HT-29 (cell line): ENCODE measurements around the gene SPECC1L. TPM values are rescaled to one million over a fixed set of nuclear protein-coding genes. Genes with fewer than 3 reads are reported as not detected.
A peak's percentile ranks its signal among the peaks of the same experiment; 100 is the strongest.
"Not testable (repeated sequence)": the region's sequence is repeated elsewhere in the genome, so short reads cannot be mapped to it uniquely, and the experiment has no call there.

Experiments used
- DNase-seq: peaks from one replicate; pipeline ENCODE4 v3.0.0-alpha.2; 2015; ENCODE audit warnings: low spot score
- total RNA-seq: library from RNA; depleted of rRNA; stranded (reverse); fragments of >200 nt; shearing (Covaris generic); gene quantifications from 2 replicates; pipeline ENCODE4 v1.2.3, GENCODE V29; 2014

SPECC1L gene
- total RNA-seq, 1 experiment from 2014 or later, result 9.5 TPM

DNA sequence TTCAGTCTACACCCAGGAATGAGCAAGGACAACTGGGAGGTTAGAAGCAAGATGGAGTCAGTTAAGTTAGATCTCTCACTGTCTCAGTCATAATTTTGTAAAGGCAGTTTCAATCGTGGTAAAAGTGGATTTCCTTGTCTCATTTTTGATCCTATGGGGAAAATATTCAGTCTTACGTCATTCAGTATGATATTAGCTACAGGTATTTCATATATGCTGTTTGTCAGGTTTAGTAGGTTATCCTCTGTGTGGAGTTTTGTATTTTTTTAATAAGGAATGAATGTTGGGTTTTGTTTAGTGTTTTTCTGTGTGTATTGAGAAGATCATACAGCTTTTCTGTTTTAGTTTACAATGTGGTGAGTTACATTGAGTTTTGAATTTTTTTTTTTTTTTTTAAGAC is 11.8 kb downstream of the SPECC1L start:
- no peak for DNase-seq

GRCh38 chr22:24284747-24285203 is 14.1 kb downstream of the SPECC1L start:
- DNase-seq, result no peak

DNA sequence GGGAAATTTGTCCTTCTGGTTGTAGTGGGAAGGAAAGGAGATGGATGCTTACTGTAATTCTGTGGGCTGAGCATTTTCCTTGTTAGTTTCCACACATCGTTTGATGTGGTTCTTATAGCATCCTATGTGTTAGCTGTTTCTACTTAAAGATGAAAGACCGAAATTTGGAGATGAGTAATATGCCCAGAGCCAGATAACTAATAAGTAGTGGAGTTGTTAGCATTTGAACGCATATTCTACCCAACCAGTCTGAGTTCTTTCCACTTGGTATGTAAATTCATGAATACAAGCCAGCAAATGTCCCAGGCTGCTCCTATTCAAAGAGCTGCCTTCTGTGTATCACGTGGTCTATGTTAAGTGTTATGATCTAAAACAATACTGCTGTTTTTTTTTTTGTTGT is 14.6 kb downstream of the SPECC1L start:
- DNase-seq, result no peak

DNA sequence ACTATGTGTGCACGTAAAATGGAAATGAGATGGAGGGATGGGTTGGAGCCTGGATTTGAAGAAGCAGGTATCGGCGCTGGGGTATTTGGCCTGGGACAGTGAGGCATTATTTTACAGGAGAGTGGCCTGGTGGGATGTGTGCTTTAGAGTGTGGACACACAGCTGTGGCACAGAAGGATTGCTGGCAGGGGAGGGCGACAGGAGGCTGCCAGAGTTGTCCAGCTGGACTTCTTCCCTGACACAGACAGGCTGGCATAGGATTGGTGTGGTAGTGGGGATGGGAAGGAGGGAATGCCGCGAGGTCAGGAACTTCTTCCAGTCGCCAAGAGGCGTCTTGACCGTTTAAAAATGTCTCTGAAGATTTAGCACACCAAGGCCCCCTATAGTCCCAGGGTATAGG is 16.6 kb downstream of the SPECC1L start:
- not testable (repeated sequence) for DNase-seq

DNA sequence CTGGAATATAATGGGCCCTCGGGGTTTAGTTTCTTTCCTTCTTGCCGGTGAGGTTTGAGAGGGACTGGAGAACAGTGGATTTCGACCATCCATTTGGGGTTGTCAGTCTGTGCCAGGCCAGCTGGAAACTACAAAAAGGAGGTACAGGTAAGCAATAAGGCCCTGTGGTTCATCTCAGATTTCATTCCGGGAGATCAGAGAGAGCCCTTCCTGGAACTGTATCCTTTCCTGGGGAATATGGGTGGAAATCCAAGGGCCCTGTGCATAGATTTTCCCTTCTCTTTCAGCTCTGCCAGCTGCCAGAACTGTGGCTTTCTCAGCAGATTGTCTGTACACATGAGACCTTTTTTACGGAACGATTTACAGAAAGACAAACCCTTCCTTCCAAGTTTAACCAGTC is 17.2 kb downstream of the SPECC1L start:
- not testable (repeated sequence) for DNase-seq

GRCh38 chr22:24289114-24289513 is 18.5 kb downstream of the SPECC1L start:
- no peak for DNase-seq

DNA sequence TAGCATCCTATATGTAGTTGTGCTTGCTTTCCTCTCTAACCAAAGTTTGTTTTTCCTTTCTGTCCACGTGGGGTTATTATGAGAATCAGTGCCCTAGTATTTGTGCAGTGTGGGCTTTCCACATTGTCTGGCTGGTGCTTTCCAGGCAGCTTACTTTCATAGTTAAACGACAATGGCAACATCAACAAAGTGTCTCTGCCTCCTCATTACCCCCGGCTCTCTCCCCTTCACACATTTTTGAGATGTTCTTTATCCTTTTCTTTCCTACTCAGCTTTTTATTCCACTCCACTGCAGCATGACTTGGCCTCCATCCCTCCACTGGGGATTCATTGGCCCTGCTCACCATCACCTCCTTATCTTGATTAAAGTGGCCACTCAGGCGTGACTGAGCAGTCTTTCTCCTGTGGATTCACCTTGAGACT is 19.1 kb downstream of the SPECC1L start:
- no peak for DNase-seq

- no peak for DNase-seq
Measured at GRCh38 chr22:24290459-24290858, 19.8 kb downstream of the SPECC1L start.

DNA sequence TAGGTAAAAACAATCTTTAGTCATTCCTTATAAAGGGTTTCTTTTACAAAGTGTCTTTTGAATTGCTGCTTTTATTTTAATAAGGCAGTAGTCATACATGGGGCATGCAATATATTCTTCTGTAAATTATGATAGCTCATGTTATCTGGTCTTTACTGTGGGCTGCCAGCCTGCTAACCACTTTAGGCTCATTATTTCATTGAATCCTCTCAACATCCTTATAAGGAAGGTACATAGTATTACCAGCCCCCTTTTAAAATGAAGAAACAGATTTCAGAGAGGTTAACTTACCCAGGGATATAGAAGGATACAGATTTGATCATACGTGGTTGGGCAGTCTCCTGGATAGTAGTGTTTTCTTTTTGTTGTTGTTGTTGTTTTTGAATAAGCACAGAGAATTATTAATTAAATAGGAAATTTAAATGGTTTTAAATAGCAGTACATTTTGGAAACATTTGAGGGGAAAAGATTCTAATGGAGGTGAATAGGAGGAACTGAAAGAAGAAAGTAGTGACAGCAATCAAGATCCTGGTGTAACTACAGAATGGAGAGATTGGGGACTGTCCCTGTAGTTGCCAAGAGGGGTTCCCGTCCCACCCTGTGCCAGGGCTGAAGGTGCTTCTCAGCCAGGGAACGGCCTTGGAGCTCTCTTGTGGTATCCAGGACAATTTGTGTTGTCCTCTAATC is 21.0 kb downstream of the SPECC1L start:
- DNase-seq, result no peak

GRCh38 chr22:24292202-24292830 is 21.7 kb downstream of the SPECC1L start:
- not testable (repeated sequence) for DNase-seq

- not testable (repeated sequence) for DNase-seq
Measured at GRCh38 chr22:24294913-24295312, 24.3 kb downstream of the SPECC1L start.

- DNase-seq, result not testable (repeated sequence)
Measured at GRCh38 chr22:24298497-24299155, 28.0 kb downstream of the SPECC1L start.

GRCh38 chr22:24300522-24300921 is 29.9 kb downstream of the SPECC1L start:
- not testable (repeated sequence) for DNase-seq

DNA sequence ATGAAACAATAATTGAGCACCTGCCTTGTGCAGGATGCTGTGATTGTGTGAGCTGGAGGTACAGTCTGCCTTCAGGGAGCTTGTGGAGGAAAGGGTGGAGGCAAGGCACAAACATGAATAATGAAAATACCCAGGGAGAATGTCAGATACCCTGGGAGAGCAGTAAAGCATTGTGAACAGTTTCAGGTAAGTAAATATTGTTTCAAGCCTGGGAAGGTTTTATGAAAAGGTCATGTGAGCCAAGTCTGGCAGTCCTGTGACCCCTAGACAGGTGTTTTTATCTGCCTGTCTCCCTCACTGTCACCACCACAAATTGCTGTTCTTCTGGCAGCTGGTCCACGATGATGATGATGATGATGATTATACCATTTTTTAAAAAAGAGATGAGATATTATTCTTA is 32.0 kb downstream of the SPECC1L start:
- DNase-seq, result no peak

- no peak for DNase-seq
Measured at GRCh38 chr22:24303007-24303406, 32.4 kb downstream of the SPECC1L start.

DNA sequence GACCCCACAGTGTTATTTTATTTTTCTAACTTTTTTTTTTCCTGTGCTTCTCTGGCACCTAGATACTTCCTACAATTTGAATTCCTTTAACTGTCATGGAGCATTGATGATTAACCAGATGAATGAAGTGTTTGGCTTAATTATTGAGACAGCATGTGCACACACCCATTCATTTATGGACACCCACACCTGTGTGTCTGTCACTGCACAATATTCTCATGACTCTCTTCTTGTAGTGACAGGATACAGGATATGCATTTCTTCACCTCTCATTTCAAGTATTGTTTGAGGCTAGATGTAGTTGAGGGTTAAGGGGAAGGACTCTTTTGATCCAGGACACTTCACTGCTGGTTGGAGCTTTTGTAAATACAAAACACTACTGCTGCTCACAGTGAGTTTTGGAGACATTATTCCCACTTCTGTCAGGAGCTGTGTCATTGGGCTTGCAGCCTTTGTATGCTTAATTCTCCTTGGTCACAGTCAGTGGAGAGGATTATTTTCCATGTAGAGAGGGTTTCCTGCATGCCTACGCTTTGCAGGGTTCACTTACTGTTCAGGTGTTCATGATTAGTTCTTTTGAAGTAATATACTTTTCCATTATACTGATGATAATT is 33.5 kb downstream of the SPECC1L start:
- peak; percentile 25 for DNase-seq

GRCh38 chr22:24305260-24305692 is 34.6 kb downstream of the SPECC1L start:
- peak; percentile 7 for DNase-seq

- DNase-seq, result no peak
Measured at GRCh38 chr22:24310969-24311368, 40.3 kb downstream of the SPECC1L start.

- DNase-seq, result no peak
Measured at GRCh38 chr22:24315367-24315966, 44.8 kb downstream of the SPECC1L start.

DNA sequence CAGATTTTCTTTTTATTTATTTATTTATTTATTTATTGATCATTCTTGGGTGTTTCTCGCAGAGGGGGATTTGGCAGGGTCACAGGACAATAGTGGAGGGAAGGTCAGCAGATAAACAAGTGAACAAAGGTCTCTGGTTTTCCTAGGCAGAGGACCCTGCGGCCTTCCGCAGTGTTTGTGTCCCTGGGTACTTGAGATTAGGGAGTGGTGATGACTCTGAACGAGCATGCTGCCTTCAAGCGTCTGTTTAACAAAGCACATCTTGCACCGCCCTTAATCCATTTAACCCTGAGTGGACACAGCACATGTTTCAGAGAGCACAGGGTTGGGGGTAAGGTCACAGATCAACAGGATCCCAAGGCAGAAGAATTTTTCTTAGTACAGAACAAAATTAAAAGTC is 45.6 kb downstream of the SPECC1L start:
- not testable (repeated sequence) for DNase-seq

GRCh38 chr22:24317511-24317910 is 46.9 kb downstream of the SPECC1L start:
- DNase-seq, result not testable (repeated sequence)

- no peak for DNase-seq
Measured at GRCh38 chr22:24319451-24319850, 48.8 kb downstream of the SPECC1L start.
